Naive thymus-derived CD4-positive, alpha-beta T cell (primary cell): Measurements from ENCODE around the gene STRBP. TPM values are rescaled to one million over a fixed set of nuclear protein-coding genes. Genes with fewer than 3 reads are reported as not detected.

Experiments
- ATAC-seq: fragments of 150-1000 bp; cut with Tn5 transposase; 2 replicates; pipeline ENCODE4 v1.10.0; 2021; ENCODE audit warnings: mild to moderate bottlenecking, moderate library complexity
- CTCF ChIA-PET: fragments of 350-600 bp; sonication (Branson Sonifier 250); formaldehyde crosslinking; loops from one replicate; lab custom pipeline; 2021; ENCODE audit warnings: antibody characterized with exemption; lab: Charles Lee
- POLR2A ChIA-PET: fragments of 350-600 bp; sonication (Branson Sonifier 250); formaldehyde crosslinking; loops from one replicate; lab custom pipeline; 2021; ENCODE audit warnings: antibody characterized with exemption, inconsistent platforms; lab: Charles Lee
- DNase-seq, 9 donors: peaks; one replicate each; pipeline versions ENCODE4 v3.0.0 to v3.0.0-alpha.2; 2020 to 2022; ENCODE audit warnings: mixed read lengths in 1 of 9
- H3K27ac ChIP-seq: one replicate; pipeline ENCODE4 v1.7.0; 2013; ENCODE audit warnings: mild to moderate bottlenecking, low read depth, low read length, moderate library complexity
- H3K27me3 ChIP-seq, 2 donors: one replicate each; pipeline ENCODE4 v1.7.0; 2013; ENCODE audit warnings: low read length in 2 of 2, mild to moderate bottlenecking in 2 of 2, moderate library complexity in 2 of 2; ENCODE audit not compliant: control insufficient read depth in 2 of 2, insufficient read depth in 2 of 2
- H3K36me3 ChIP-seq, 3 experiments: 1 replicate in 2 of 3; 2 replicates in 1 of 3; pipeline ENCODE4 v1.7.0; 2013; ENCODE audit warnings: low read length in 3 of 3, mild to moderate bottlenecking in 3 of 3, moderate library complexity in 1 of 3; ENCODE audit not compliant: insufficient read depth in 3 of 3, control insufficient read depth in 2 of 3
- H3K4me1 ChIP-seq, 2 donors: one replicate each; pipeline ENCODE4 v1.7.0; 2013; ENCODE audit warnings: low read length in 2 of 2, mild to moderate bottlenecking in 2 of 2, moderate library complexity in 1 of 2; ENCODE audit not compliant: control insufficient read depth in 2 of 2, insufficient read depth in 2 of 2
- H3K4me3 ChIP-seq: 2 replicates; pipeline ENCODE4 v1.7.0; 2013; ENCODE audit warnings: mild to moderate bottlenecking, low read length
- H3K9me3 ChIP-seq, 3 experiments: 1 replicate in 2 of 3; 2 replicates in 1 of 3; pipeline ENCODE4 v1.7.0; 2013; ENCODE audit warnings: low read length in 3 of 3; ENCODE audit not compliant: control insufficient read depth in 2 of 3
- H3K27ac Mint-ChIP-seq, 9 donors: one replicate each; pipeline ENCODE4 v1.8.0; 2020 to 2022; ENCODE audit warnings: mixed read lengths in 9 of 9, mild to moderate bottlenecking in 8 of 9, moderate library complexity in 5 of 9, inconsistent platforms in 2 of 9
- H3K27me3 Mint-ChIP-seq, 5 donors: one replicate each; pipeline ENCODE4 v1.8.0; 2021 to 2022; ENCODE audit warnings: mixed read lengths in 5 of 5, mild to moderate bottlenecking in 1 of 5
- H3K36me3 Mint-ChIP-seq, 5 donors: one replicate each; pipeline ENCODE4 v1.8.0; 2020 to 2022; ENCODE audit warnings: mixed read lengths in 5 of 5, mild to moderate bottlenecking in 3 of 5, inconsistent platforms in 1 of 5
- H3K4me1 Mint-ChIP-seq, 7 donors: one replicate each; pipeline ENCODE4 v1.8.0; 2020 to 2022; ENCODE audit warnings: mixed read lengths in 7 of 7, mild to moderate bottlenecking in 3 of 7, inconsistent platforms in 1 of 7
- H3K4me3 Mint-ChIP-seq, 10 donors: one replicate each; pipeline ENCODE4 v1.8.0; 2020 to 2022; ENCODE audit warnings: mild to moderate bottlenecking in 10 of 10, mixed read lengths in 10 of 10, moderate library complexity in 6 of 10, inconsistent platforms in 2 of 10
- H3K9me3 Mint-ChIP-seq, 11 donors: one replicate each; pipeline ENCODE4 v1.8.0; 2020 to 2022; ENCODE audit warnings: mixed read lengths in 11 of 11, mild to moderate bottlenecking in 4 of 11, inconsistent platforms in 1 of 11, moderate library complexity in 1 of 11
- intact Hi-C, 2 donors: fragments of 100-400 bp; cut with micrococcal nuclease; formaldehyde crosslinking; loops; one replicate each; pipeline ENCODE4 v1.15.1; 2023
- polyA plus RNA-seq, 2 donors: library from polyadenylated mRNA; unstranded; fragments of 300-500 nt; fragmentation: Illumina TruSeq; gene quantifications; one replicate each; pipeline ENCODE4 v1.2.3, GENCODE V29; 2021
- total RNA-seq, 6 experiments: library from RNA in 5 of 6; stranded (reverse) in 5 of 6; gene quantifications; 1 replicate in 5 of 6; 2 replicates in 1 of 6; pipeline ENCODE4 v1.2.3 and lab custom pipeline; 2021 to 2026

Gene STRBP
- total RNA-seq (10 to 100 TPM; 14.5 to 28.8 (median 17.5) TPM), polyA plus RNA-seq (10 to 100 TPM; 20.6 to 22.3 TPM), total RNA-seq (lab: John Stamatoyannopoulos, UW) (37.3 reads per million, percentile 65 among the genes with 10 or more reads in this experiment)

- H3K27me3 ChIP-seq: no peaks in the 10 kb centered on the region
- POLR2A ChIA-PET: interaction anchor here (1.0 to 1.9 kb wide), 7 partner anchors 8 to 437 kb away, joined by 3 to 14 read pairs (median 4); no protein-coding TSS in a partner anchor
- no peaks in the 10 kb centered on the region for H3K9me3 ChIP-seq
- Mint-ChIP-seq H3K9me3 (no peaks in the 10 kb centered on the region), H3K4me1 (peaks cover 24 to 42% (median 40%) of the 10 kb centered on the region in 7 donors), H3K27me3 (peaks cover 0 to 9% (median 0%) of the 10 kb centered on the region in 5 donors), H3K27ac (peak within 1 kb of the TSS; percentile 37 to 90 (median 74)), H3K36me3 (no peaks in the 10 kb centered on the region), H3K4me3 (peak within 1 kb of the TSS; percentile 72 to 97 (median 83))
- H3K27ac ChIP-seq: peak within 1 kb of the TSS; percentile 78
- DNase-seq (peak; percentile 90 to 98 (median 96)), ATAC-seq (peak; percentile 96)
- intact Hi-C loops: loop anchor here (1.0 to 10.0 kb wide), 17 partner anchors 37 to 1584 kb away; partner anchors contain the start of genes PDCL (in 2 of the 2), RC3H2 (in 2 of the 2), DENND1A (in 1 of the 2) and PSMB7 (in 1 of the 2)
- H3K36me3 ChIP-seq: no peaks in the 10 kb centered on the region
- H3K4me1 ChIP-seq: peaks cover 3 to 12% of the 10 kb centered on the region in 2 donors
- CTCF ChIA-PET: interaction anchor here (1.8 kb wide), 1 partner anchor 81 kb away, joined by 7 read pairs; no protein-coding TSS in a partner anchor
- peak within 1 kb of the TSS; percentile 76 for H3K4me3 ChIP-seq
Measured at GRCh38 chr9:123268465-123269259, at the start of gene STRBP. TSS of gene STRBP (minus strand) at chr9:123268586. CDS start at chr9:123184134, 84,452 bp downstream.

DNA sequence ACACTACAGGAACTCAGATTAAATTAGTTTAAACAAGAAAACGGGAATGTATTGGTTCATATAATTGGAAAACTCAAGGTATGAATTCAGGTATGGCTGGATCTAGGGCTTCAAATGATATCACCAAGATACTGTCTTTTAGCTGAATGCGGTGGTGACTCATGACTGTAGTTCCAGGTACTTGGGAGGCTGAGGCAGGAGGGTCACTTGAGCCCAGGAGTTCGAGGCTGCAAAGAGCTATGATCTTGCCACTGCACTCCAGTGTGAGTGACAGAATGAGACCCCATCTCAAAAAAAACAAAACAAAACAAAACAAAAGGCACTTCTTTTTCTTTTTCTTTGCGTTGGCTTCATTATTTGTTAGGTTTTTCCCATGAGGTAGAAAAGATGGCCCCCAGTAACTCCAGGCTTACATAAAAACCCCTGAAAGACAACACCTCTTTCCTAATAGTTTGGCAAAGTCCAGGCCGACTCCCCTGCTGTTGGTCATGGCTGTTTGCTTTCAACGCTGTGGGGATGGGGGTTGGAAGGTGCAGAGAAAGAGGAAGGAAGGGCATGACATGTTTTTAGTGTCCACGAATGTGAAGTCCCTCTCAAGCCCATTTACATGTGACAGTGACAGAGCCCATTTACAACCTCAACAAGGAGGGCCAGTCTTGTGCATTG is 47.8 kb upstream of the STRBP start:
- Histone ChIP-seq H3K27me3 (no peaks in the 10 kb centered on the region), H3K9me3 (no peaks in the 10 kb centered on the region), H3K4me3 (no peak overlapping the region), H3K27ac (no peak overlapping the region), H3K36me3 (no peaks in the 10 kb centered on the region), H3K4me1 (peaks cover 0 to 5% of the 10 kb centered on the region in 2 donors)
- H3K27ac Mint-ChIP-seq: no peak overlapping the region
- peak; percentile 76 for ATAC-seq
- no peak for DNase-seq
- peaks cover 1 to 28% (median 17%) of the 10 kb centered on the region in 7 donors for H3K4me1 Mint-ChIP-seq
- peaks cover 0 to 2% (median 0%) of the 10 kb centered on the region in 5 donors for H3K27me3 Mint-ChIP-seq
- CTCF ChIA-PET: no interaction called here
- POLR2A ChIA-PET: interaction anchor here (0.6 kb wide), 1 partner anchor 85 kb away, joined by 3 read pairs; no protein-coding TSS in a partner anchor
- no peak overlapping the region for H3K4me3 Mint-ChIP-seq
- intact Hi-C loops: no loop called here
- no peaks in the 10 kb centered on the region for H3K36me3 Mint-ChIP-seq
- no peaks in the 10 kb centered on the region for H3K9me3 Mint-ChIP-seq

DNA sequence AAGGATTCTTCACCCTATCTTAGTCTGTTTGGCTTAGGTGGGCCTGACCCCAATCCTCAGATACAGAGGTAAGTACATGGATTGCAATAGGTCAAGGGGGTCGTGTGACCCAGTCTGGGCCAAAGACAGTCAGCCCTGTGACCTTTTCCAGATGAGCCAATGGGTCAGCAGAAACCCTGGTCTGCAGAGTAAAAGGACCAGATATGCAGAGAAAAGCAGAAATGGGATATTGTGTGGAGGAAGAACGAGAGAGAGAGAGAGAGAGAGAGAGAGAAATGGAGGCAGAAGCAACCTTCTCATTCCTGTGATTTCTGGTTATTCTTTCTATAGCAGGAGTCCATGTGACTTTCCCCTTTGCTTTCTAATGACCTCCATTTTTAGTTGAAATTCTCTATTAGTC is 47.2 kb upstream of the STRBP start:
- DNase-seq: no peak
- no peak for ATAC-seq
- Mint-ChIP-seq H3K27me3 (peaks cover 0 to 2% (median 0%) of the 10 kb centered on the region in 5 donors), H3K9me3 (no peaks in the 10 kb centered on the region), H3K27ac (no peak overlapping the region), H3K4me1 (peaks cover 1 to 28% (median 16%) of the 10 kb centered on the region in 7 donors), H3K4me3 (no peak overlapping the region), H3K36me3 (no peaks in the 10 kb centered on the region)
- CTCF ChIA-PET: no interaction called here
- no peaks in the 10 kb centered on the region for H3K27me3 ChIP-seq
- no peaks in the 10 kb centered on the region for H3K36me3 ChIP-seq
- no peaks in the 10 kb centered on the region for H3K9me3 ChIP-seq
- no peak overlapping the region for H3K4me3 ChIP-seq
- POLR2A ChIA-PET: no interaction called here
- no peaks in the 10 kb centered on the region for H3K4me1 ChIP-seq
- intact Hi-C loops: no loop called here
- no peak overlapping the region for H3K27ac ChIP-seq

DNA sequence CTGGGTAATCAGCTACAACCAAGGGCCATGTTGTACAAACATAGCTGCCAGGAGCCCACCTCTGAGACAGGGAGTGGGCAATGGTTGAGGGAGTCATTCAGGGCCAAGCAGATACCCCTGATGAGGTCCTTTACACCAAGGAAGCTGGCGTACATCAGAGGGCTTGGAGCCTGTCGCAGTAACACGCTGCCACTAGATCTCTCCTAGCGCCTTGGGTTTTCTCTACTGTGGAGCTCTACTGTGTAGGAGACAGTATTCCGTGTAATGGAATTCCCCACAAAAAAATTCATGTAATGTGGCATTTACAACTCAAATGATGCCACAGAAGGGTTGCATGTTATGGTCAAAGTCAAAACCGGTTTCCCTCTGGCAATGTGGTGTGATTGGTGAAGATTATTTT is 46.2 kb upstream of the STRBP start:
- Histone ChIP-seq H3K4me1 (no peaks in the 10 kb centered on the region), H3K9me3 (no peaks in the 10 kb centered on the region), H3K4me3 (no peak overlapping the region), H3K27me3 (no peaks in the 10 kb centered on the region), H3K36me3 (no peaks in the 10 kb centered on the region), H3K27ac (no peak overlapping the region)
- peaks cover 0 to 2% (median 0%) of the 10 kb centered on the region in 5 donors for H3K27me3 Mint-ChIP-seq
- no peaks in the 10 kb centered on the region for H3K36me3 Mint-ChIP-seq
- intact Hi-C loops: no loop called here
- DNase-seq (no peak), ATAC-seq (no peak)
- H3K27ac Mint-ChIP-seq: no peak overlapping the region
- ChIA-PET POLR2A (no interaction called here), CTCF (no interaction called here)
- H3K4me1 Mint-ChIP-seq: peaks cover under 1 to 23% (median 10%) of the 10 kb centered on the region in 7 donors
- no peak overlapping the region for H3K4me3 Mint-ChIP-seq
- H3K9me3 Mint-ChIP-seq: no peaks in the 10 kb centered on the region

DNA sequence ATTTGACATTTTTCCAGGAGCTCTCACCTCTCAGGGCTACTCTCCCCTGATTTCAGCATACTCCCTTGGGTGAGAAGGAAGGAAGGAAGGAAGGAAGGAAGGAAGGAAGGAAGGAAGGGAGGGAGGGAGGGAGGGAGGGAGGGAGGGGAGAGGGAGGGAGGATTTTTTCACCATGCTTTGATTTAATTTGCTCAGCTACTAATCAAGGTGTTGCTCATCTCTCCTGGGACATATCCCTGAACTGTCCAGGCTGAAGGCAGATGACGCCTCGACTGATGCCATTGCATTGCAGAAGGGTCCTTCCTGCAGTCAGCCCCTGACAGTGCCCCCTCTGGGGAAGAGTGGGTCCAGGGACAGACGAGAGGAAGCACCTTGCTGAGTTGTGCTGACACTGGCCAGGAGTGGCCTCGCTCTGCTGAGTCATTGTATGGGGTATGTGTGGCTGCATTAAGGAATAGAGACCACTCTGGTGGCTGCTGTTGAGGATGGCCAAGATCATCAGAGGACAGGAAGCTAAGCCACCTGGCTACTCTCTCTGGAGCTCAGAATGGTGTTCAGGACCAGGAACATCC is 44.0 kb upstream of the STRBP start:
- H3K9me3 Mint-ChIP-seq: no peaks in the 10 kb centered on the region
- H3K4me1 ChIP-seq: no peaks in the 10 kb centered on the region
- no peaks in the 10 kb centered on the region for H3K27me3 ChIP-seq
- no peaks in the 10 kb centered on the region for H3K36me3 ChIP-seq
- no peak overlapping the region for H3K4me3 ChIP-seq
- H3K9me3 ChIP-seq: no peaks in the 10 kb centered on the region
- peaks cover 0 to 20% (median 8%) of the 10 kb centered on the region in 7 donors for H3K4me1 Mint-ChIP-seq
- H3K27ac ChIP-seq: no peak overlapping the region
- no peaks in the 10 kb centered on the region for H3K36me3 Mint-ChIP-seq
- ChIA-PET CTCF (no interaction called here), POLR2A (interaction anchor here (0.7 kb wide), 1 partner anchor 11 kb away, joined by 5 read pairs; no protein-coding TSS in a partner anchor)
- DNase-seq: no peak
- ATAC-seq: no peak
- peaks cover 0 to 2% (median 0%) of the 10 kb centered on the region in 5 donors for H3K27me3 Mint-ChIP-seq
- peak overlapping the region in 2 of 9 donors; percentile 11 to 65 for H3K27ac Mint-ChIP-seq
- no peak overlapping the region for H3K4me3 Mint-ChIP-seq
- intact Hi-C loops: no loop called here

GRCh38 chr9:123311250-123311752 is 42.9 kb upstream of the STRBP start:
- H3K4me1 Mint-ChIP-seq: peaks cover 0 to 30% (median 19%) of the 10 kb centered on the region in 7 donors

More at GRCh38 chr9:123311250-123311752, 42.9 kb upstream of the STRBP start:
- H3K4me3 ChIP-seq: no peak overlapping the region
- ChIA-PET CTCF (no interaction called here), POLR2A (interaction anchor here (0.7 kb wide), 1 partner anchor 10 kb away, joined by 3 read pairs; no protein-coding TSS in a partner anchor)
- no peak for DNase-seq
- no peak overlapping the region for H3K27ac ChIP-seq
- ATAC-seq: no peak
- Mint-ChIP-seq H3K4me3 (no peak overlapping the region), H3K9me3 (no peaks in the 10 kb centered on the region), H3K27ac (peak overlapping the region in 2 of 9 donors; percentile 11 to 26), H3K27me3 (peaks cover 0 to 2% (median 0%) of the 10 kb centered on the region in 5 donors), H3K36me3 (no peaks in the 10 kb centered on the region)
- no peaks in the 10 kb centered on the region for H3K36me3 ChIP-seq
- no peaks in the 10 kb centered on the region for H3K27me3 ChIP-seq
- H3K9me3 ChIP-seq: no peaks in the 10 kb centered on the region
- intact Hi-C loops: no loop called here
- no peaks in the 10 kb centered on the region for H3K4me1 ChIP-seq
